GM19240 (cell line): ENCODE results near the gene MAN2A1.

Experiments used
- DNase-seq: peaks from one replicate; pipeline ENCODE4 v3.0.0; 2011; ENCODE audit warnings: low spot score; ENCODE audit not compliant: insufficient read length

The MAN2A1 gene

GRCh38 chr5:109705596-109705995, 15.9 kb downstream of the MAN2A1 start:
- DNase-seq: no peak

- DNase-seq: no peak
These were observed 16.4 kb downstream of the MAN2A1 start for GRCh38 chr5:109706095-109706494.

GRCh38 chr5:109707531-109707930, 17.8 kb downstream of the MAN2A1 start:
- DNase-seq: no peak

- no peak for DNase-seq
These were observed 19.1 kb downstream of the MAN2A1 start for GRCh38 chr5:109708813-109709212.

GRCh38 chr5:109709225-109709624, 19.5 kb downstream of the MAN2A1 start:
- no peak for DNase-seq

- DNase-seq: no peak
These were observed 21.9 kb downstream of the MAN2A1 start for GRCh38 chr5:109711673-109712072.

- no peak for DNase-seq
These were observed 23.7 kb downstream of the MAN2A1 start for GRCh38 chr5:109713453-109713852.

GRCh38 chr5:109714592-109714991, 24.9 kb downstream of the MAN2A1 start:
- DNase-seq: no peak

GRCh38 chr5:109718216-109718615, 28.5 kb downstream of the MAN2A1 start:
- no peak for DNase-seq

- DNase-seq: no peak
These were observed 28.9 kb downstream of the MAN2A1 start for GRCh38 chr5:109718632-109719031.

GRCh38 chr5:109719978-109720377, 30.3 kb downstream of the MAN2A1 start:
- DNase-seq: no peak

GRCh38 chr5:109721741-109722140, 32.0 kb downstream of the MAN2A1 start:
- no peak for DNase-seq

GRCh38 chr5:109723606-109724005, 33.9 kb downstream of the MAN2A1 start:
- DNase-seq: no peak

- no peak for DNase-seq
These were observed 35.4 kb downstream of the MAN2A1 start for GRCh38 chr5:109725135-109725534.

- no peak for DNase-seq
These were observed 50.3 kb downstream of the MAN2A1 start for GRCh38 chr5:109739741-109740728.

- DNase-seq: no peak
These were observed 51.2 kb downstream of the MAN2A1 start for GRCh38 chr5:109740966-109741365.

- no peak for DNase-seq
These were observed 51.7 kb downstream of the MAN2A1 start for GRCh38 chr5:109741390-109741789.

- no peak for DNase-seq
These were observed 53.4 kb downstream of the MAN2A1 start for GRCh38 chr5:109743041-109743531.

- no peak for DNase-seq
These were observed 54.1 kb downstream of the MAN2A1 start for GRCh38 chr5:109743770-109744212.

- no peak for DNase-seq
These were observed 54.5 kb downstream of the MAN2A1 start for GRCh38 chr5:109744261-109744660.

- no peak for DNase-seq
These were observed 58.8 kb downstream of the MAN2A1 start for GRCh38 chr5:109748546-109748945.

GRCh38 chr5:109750463-109750862, 60.7 kb downstream of the MAN2A1 start:
- no peak for DNase-seq

- no peak for DNase-seq
These were observed 63.6 kb downstream of the MAN2A1 start for GRCh38 chr5:109753279-109753678.
